HUDEP-2 (cell line): ENCODE results near the gene ELAVL1.

ENCODE experiments used
- DNase-seq, 76 experiments: peaks; one replicate each; lab custom pipeline; 2025; ENCODE audit not compliant: unreplicated experiment in 76 of 76; lab: John Stamatoyannopoulos, UW

ELAVL1 gene

GRCh38 chr19:8022275-8022674 lies 16.8 kb upstream of the ELAVL1 start:
- no peak for DNase-seq

GRCh38 chr19:8021374-8021773 lies 15.9 kb upstream of the ELAVL1 start:
- no peak for DNase-seq

GRCh38 chr19:8020681-8021080 lies 15.2 kb upstream of the ELAVL1 start:
- DNase-seq, result no peak

GRCh38 chr19:8017808-8018207 lies 12.4 kb upstream of the ELAVL1 start:
- peak in 51 of 76 experiments; percentile 12 to 70 (median 40) for DNase-seq

- peak in 7 of 76 experiments; percentile 7 to 36 (median 24) for DNase-seq
These were observed 523 bp downstream of the ELAVL1 start for GRCh38 chr19:8004723-8005513.

GRCh38 chr19:8004001-8004400 lies 1.4 kb downstream of the ELAVL1 start:
- DNase-seq, result no peak

GRCh38 chr19:8001995-8002849 lies 3.2 kb downstream of the ELAVL1 start:
- DNase-seq, result peak in 74 of 76 experiments; percentile 60 to 95 (median 87)

- peak in 1 of 76 experiments; percentile 34 for DNase-seq
These were observed 3.8 kb downstream of the ELAVL1 start for GRCh38 chr19:8001651-8001994.

GRCh38 chr19:8000298-8001038 lies 5.0 kb downstream of the ELAVL1 start:
- no peak for DNase-seq

GRCh38 chr19:7999376-7999775 lies 6.1 kb downstream of the ELAVL1 start:
- DNase-seq, result no peak

- DNase-seq, result no peak
These were observed 7.5 kb downstream of the ELAVL1 start for GRCh38 chr19:7997809-7998480.

- DNase-seq, result no peak
These were observed 8.6 kb downstream of the ELAVL1 start for GRCh38 chr19:7996883-7997282.

- no peak for DNase-seq
These were observed 9.7 kb downstream of the ELAVL1 start for GRCh38 chr19:7995810-7996158.

GRCh38 chr19:7994928-7995809 lies 10.3 kb downstream of the ELAVL1 start:
- no peak for DNase-seq

GRCh38 chr19:7994114-7994513 lies 11.3 kb downstream of the ELAVL1 start:
- DNase-seq, result peak in 1 of 76 experiments; percentile 13

- DNase-seq, result no peak
These were observed 11.9 kb downstream of the ELAVL1 start for GRCh38 chr19:7993560-7993959.

GRCh38 chr19:7992575-7992974 lies 12.9 kb downstream of the ELAVL1 start:
- no peak for DNase-seq

GRCh38 chr19:7989071-7989575 lies 16.3 kb downstream of the ELAVL1 start:
- DNase-seq, result no peak

GRCh38 chr19:7988307-7988706 lies 17.1 kb downstream of the ELAVL1 start:
- no peak for DNase-seq
